Thyroid gland (tissue), 4 donors: Measurements from ENCODE around the gene ATXN7L1.

Experiments used
- POLR2A ChIP-seq, 2 donors: fragments of 450-650 bp; IDR thresholded peaks; one replicate each; pipeline ENCODE4 v1.6.1; 2017; ENCODE audit warnings: antibody characterized with exemption in 2 of 2, mild to moderate bottlenecking in 2 of 2, moderate library complexity in 1 of 2
- TF ChIP-seq, protein P1 (sequence below), 6 experiments: fragments of 200-600 bp in 3 of 6; fragments of 450-650 bp in 3 of 6; sonication (generic) in 3 of 6; IDR thresholded peaks; one replicate each; pipeline ENCODE4 v1.5.1; 2016 to 2019; ENCODE audit warnings: antibody characterized with exemption in 6 of 6, mild to moderate bottlenecking in 2 of 6, inconsistent platforms in 1 of 6, moderate library complexity in 1 of 6

DNA sequence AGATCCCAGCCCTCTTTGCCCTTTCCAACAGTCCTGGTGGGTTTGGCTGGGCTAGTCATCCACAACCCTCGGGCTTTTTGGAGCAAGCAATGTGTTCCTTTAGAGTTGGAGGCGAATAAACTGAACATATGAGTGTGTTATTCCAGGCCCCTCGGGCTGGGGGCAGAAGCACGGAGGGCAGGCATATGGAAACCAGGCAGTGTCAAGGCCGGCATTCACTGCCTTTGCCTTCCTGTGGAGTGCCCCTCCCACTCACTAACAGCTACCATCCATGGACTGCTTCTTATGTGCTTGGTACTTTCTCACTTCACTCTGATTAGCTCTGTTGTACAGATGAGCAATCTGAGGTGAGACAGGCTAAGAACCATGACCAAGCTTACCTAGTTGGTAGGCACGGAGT is 241.2 kb downstream of the ATXN7L1 start:
- TF ChIP-seq, protein P1, sequence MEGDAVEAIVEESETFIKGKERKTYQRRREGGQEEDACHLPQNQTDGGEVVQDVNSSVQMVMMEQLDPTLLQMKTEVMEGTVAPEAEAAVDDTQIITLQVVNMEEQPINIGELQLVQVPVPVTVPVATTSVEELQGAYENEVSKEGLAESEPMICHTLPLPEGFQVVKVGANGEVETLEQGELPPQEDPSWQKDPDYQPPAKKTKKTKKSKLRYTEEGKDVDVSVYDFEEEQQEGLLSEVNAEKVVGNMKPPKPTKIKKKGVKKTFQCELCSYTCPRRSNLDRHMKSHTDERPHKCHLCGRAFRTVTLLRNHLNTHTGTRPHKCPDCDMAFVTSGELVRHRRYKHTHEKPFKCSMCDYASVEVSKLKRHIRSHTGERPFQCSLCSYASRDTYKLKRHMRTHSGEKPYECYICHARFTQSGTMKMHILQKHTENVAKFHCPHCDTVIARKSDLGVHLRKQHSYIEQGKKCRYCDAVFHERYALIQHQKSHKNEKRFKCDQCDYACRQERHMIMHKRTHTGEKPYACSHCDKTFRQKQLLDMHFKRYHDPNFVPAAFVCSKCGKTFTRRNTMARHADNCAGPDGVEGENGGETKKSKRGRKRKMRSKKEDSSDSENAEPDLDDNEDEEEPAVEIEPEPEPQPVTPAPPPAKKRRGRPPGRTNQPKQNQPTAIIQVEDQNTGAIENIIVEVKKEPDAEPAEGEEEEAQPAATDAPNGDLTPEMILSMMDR (IDR thresholded peaks at IDR 0.05): no peak
- TF ChIP-seq POLR2A (IDR thresholded peaks at IDR 0.05): no peak
